Measurements from ENCODE around the gene CSRP3.

- TF ChIP-seq SUZ12 (IDR thresholded peaks at IDR 0.05; ENCODE audit: extremely low read depth, insufficient read depth, insufficient read length) = no peak
- TF ChIP-seq YY1 (IDR thresholded peaks at IDR 0.05; ENCODE audit: insufficient read depth, insufficient read length) = no peak
- TF ChIP-seq ZNF274 (IDR thresholded peaks at IDR 0.05; ENCODE audit: low read depth, low read length) = no peak
Measured at GRCh38 chr11:19187114-19187832, 14.5 kb downstream of the CSRP3 start.
